ENCODE measurements around the gene TRMT11. TPM values are rescaled to one million over a fixed set of nuclear protein-coding genes. Genes with fewer than 3 reads are reported as not detected.
"Not testable (repeated sequence)": the region's sequence is repeated elsewhere in the genome, so short reads cannot be mapped to it uniquely, and the experiment has no call there.

TRMT11 gene
- total RNA-seq, 1 donor, result 26.8 TPM

- Histone ChIP-seq H3K36me3 (ENCODE audit: insufficient read depth, low read length) (peaks cover 28% of the 10 kb centered on the region), H3K79me2 (ENCODE audit: insufficient read depth, low read length) (no peaks in the 10 kb centered on the region), H4K20me1 (ENCODE audit: insufficient read depth, low read length) (no peaks in the 10 kb centered on the region), H3K4me3 (ENCODE audit: insufficient read depth, low read length) (no peak overlapping the region), H3K4me2 (ENCODE audit: insufficient read depth, low read length) (no peak overlapping the region), H3K27me3 (ENCODE audit: insufficient read depth, low read length) (no peaks in the 10 kb centered on the region), H3K27ac (ENCODE audit: low read depth, low read length) (no peak overlapping the region), H2AFZ (ENCODE audit: low read length) (no peak overlapping the region), H3K9me3 (ENCODE audit: low read depth, low read length) (no peaks in the 10 kb centered on the region), H3K4me1 (ENCODE audit: insufficient read depth, low read length) (no peaks in the 10 kb centered on the region)
- no peak for TF ChIP-seq CTCF (IDR thresholded peaks at IDR 0.05; ENCODE audit: extremely low read depth, low read depth, low read length)
- DNase-seq (ENCODE audit: insufficient read length, low spot score, missing footprints), result no peak
These were observed 30.3 kb downstream of the TRMT11 start for GRCh38 chr6:126016591-126016990.

GRCh38 chr6:126017668-126018067 is 31.3 kb downstream of the TRMT11 start:
- Histone ChIP-seq H3K4me3 (ENCODE audit: insufficient read depth, low read length) (no peak overlapping the region), H3K36me3 (ENCODE audit: insufficient read depth, low read length) (peaks cover 28% of the 10 kb centered on the region), H4K20me1 (ENCODE audit: insufficient read depth, low read length) (no peaks in the 10 kb centered on the region), H3K27ac (ENCODE audit: low read depth, low read length) (no peak overlapping the region), H2AFZ (ENCODE audit: low read length) (no peak overlapping the region), H3K79me2 (ENCODE audit: insufficient read depth, low read length) (no peaks in the 10 kb centered on the region), H3K9me3 (ENCODE audit: low read depth, low read length) (no peaks in the 10 kb centered on the region), H3K4me1 (ENCODE audit: insufficient read depth, low read length) (no peaks in the 10 kb centered on the region), H3K27me3 (ENCODE audit: insufficient read depth, low read length) (no peaks in the 10 kb centered on the region), H3K4me2 (ENCODE audit: insufficient read depth, low read length) (no peak overlapping the region)
- no peak for DNase-seq (ENCODE audit: insufficient read length, low spot score, missing footprints)
- TF ChIP-seq CTCF (IDR thresholded peaks at IDR 0.05; ENCODE audit: extremely low read depth, low read depth, low read length), result no peak

- Histone ChIP-seq H3K4me3 (ENCODE audit: insufficient read depth, low read length) (no peak overlapping the region), H4K20me1 (ENCODE audit: insufficient read depth, low read length) (no peaks in the 10 kb centered on the region), H3K27me3 (ENCODE audit: insufficient read depth, low read length) (no peaks in the 10 kb centered on the region), H3K36me3 (ENCODE audit: insufficient read depth, low read length) (peaks cover 24% of the 10 kb centered on the region), H3K27ac (ENCODE audit: low read depth, low read length) (no peak overlapping the region), H2AFZ (ENCODE audit: low read length) (no peak overlapping the region), H3K4me1 (ENCODE audit: insufficient read depth, low read length) (no peaks in the 10 kb centered on the region), H3K4me2 (ENCODE audit: insufficient read depth, low read length) (no peak overlapping the region), H3K79me2 (ENCODE audit: insufficient read depth, low read length) (no peaks in the 10 kb centered on the region), H3K9me3 (ENCODE audit: low read depth, low read length) (no peaks in the 10 kb centered on the region)
- DNase-seq (ENCODE audit: insufficient read length, low spot score, missing footprints), result peak; percentile 17
- no peak for TF ChIP-seq CTCF (IDR thresholded peaks at IDR 0.05; ENCODE audit: extremely low read depth, low read depth, low read length)
These were observed 34.1 kb downstream of the TRMT11 start for GRCh38 chr6:126020305-126021050.

GRCh38 chr6:126023474-126023873 is 37.1 kb downstream of the TRMT11 start:
- H3K27me3 ChIP-seq (ENCODE audit: insufficient read depth, low read length); H3K79me2 ChIP-seq (ENCODE audit: insufficient read depth, low read length); H3K9me3 ChIP-seq (ENCODE audit: low read depth, low read length); DNase-seq (ENCODE audit: insufficient read length, low spot score, missing footprints); H4K20me1 ChIP-seq (ENCODE audit: insufficient read depth, low read length); H3K4me1 ChIP-seq (ENCODE audit: insufficient read depth, low read length); H3K4me3 ChIP-seq (ENCODE audit: insufficient read depth, low read length); H2AFZ ChIP-seq (ENCODE audit: low read length); H3K4me2 ChIP-seq (ENCODE audit: insufficient read depth, low read length); H3K27ac ChIP-seq (ENCODE audit: low read depth, low read length): not testable (repeated sequence)
- H3K36me3 ChIP-seq (ENCODE audit: insufficient read depth, low read length), result peaks cover 24% of the 10 kb centered on the region

Data from osteoblast (primary cell).